ENCODE measurements around the gene PEAK1.

Gene PEAK1

DNA sequence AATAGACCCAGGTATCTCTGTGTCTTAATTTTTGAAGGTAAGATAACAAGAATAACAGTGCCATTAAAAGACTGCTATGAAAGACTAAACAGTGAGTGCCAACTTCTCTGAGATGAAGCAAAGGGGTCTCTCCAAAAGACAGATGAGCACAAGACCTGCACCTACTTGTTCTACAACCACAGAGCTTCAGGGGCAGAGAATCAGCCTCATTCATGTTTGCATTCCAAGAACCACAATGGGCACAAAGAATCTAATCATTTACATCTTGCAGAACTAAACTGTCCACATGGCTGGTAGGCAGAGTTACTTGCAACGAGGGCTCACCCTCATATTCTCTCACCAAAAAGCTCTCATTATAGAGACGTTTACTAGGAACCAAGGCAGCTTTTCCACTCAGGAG lies 83.9 kb downstream of the PEAK1 start:
- no peak for DNase-seq (ENCODE audit: low read depth)
- no peak overlapping the region for H3K4me3 ChIP-seq (replicated peaks; ENCODE audit: low read depth, low read length)
- TF ChIP-seq CTCF (IDR thresholded peaks at IDR 0.05; ENCODE audit: low read length, missing control alignments): no peak

- no peak for TF ChIP-seq CTCF (IDR thresholded peaks at IDR 0.05; ENCODE audit: low read length, missing control alignments)
- peak; percentile 42 for DNase-seq (ENCODE audit: low read depth)
These were observed 84.6 kb downstream of the PEAK1 start for GRCh38 chr15:77335298-77335697.

GRCh38 chr15:77333166-77333565 lies 86.7 kb downstream of the PEAK1 start:
- DNase-seq (ENCODE audit: low read depth): no peak
- H3K4me3 ChIP-seq (replicated peaks; ENCODE audit: low read depth, low read length): no peak overlapping the region
- no peak for TF ChIP-seq CTCF (IDR thresholded peaks at IDR 0.05; ENCODE audit: low read length, missing control alignments)

More at GRCh38 chr15:77335298-77335697, 84.6 kb downstream of the PEAK1 start:
- no peak overlapping the region for H3K4me3 ChIP-seq (replicated peaks; ENCODE audit: low read depth, low read length)

DNA sequence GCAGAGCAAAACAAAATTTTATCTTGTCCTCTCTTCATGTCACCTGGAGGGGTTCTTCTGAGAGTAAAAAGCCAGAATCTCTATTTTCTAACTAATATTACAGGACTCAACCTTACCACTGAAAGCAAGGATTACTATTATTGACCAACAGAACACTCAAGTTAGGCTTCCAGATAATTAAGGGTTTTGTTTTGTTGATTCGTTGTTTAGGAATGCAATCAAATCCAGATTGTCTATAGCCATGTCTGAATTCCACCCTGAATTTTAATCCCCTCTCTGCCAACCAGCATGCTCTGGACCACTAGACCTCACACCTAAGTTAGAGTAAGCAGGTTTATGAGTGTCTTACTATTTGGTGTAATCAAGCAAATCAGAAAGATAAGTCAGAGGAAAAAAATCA lies 90.7 kb downstream of the PEAK1 start:
- H3K4me3 ChIP-seq (replicated peaks; ENCODE audit: low read depth, low read length): no peak overlapping the region
- no peak for DNase-seq (ENCODE audit: low read depth)
- no peak for TF ChIP-seq CTCF (IDR thresholded peaks at IDR 0.05; ENCODE audit: low read length, missing control alignments)

GRCh38 chr15:77327844-77328529 lies 91.9 kb downstream of the PEAK1 start:
- no peak for DNase-seq (ENCODE audit: low read depth)
- TF ChIP-seq CTCF (IDR thresholded peaks at IDR 0.05; ENCODE audit: low read length, missing control alignments): no peak

DNA sequence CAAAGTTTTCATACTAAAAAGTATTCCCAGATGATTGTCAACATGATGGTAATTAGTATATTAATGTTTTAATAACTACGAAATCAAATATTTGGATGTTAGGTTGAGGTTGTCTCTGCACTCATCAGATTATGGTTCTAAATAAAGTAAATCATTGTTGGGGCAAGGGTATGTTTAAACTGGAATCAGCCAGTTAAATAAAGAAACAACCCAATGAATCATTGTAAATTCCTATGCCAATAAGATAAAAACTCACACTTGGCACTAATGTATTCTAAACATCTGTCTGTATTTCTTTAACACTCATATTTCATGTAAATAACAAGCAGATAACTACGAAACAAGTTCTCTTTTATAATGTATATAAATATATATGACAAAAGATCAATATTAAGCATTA lies 92.7 kb downstream of the PEAK1 start:
- peak; percentile 21 for DNase-seq (ENCODE audit: low read depth)

More at GRCh38 chr15:77327844-77328529, 91.9 kb downstream of the PEAK1 start:
- H3K4me3 ChIP-seq (replicated peaks; ENCODE audit: low read depth, low read length): no peak overlapping the region

More for the DNA sequence above, 92.7 kb downstream of the PEAK1 start:
- TF ChIP-seq CTCF (IDR thresholded peaks at IDR 0.05; ENCODE audit: low read length, missing control alignments): no peak
- H3K4me3 ChIP-seq (replicated peaks; ENCODE audit: low read depth, low read length): no peak overlapping the region
